NCI-H446 treated with DMSO at 0.1 percent for 48 hours (cell line): Measurements from ENCODE around the gene RBMS1.

Source experiments
- DNase-seq: peaks from one replicate; lab custom pipeline; 2025; lab: John Stamatoyannopoulos, UW

Gene RBMS1

DNA sequence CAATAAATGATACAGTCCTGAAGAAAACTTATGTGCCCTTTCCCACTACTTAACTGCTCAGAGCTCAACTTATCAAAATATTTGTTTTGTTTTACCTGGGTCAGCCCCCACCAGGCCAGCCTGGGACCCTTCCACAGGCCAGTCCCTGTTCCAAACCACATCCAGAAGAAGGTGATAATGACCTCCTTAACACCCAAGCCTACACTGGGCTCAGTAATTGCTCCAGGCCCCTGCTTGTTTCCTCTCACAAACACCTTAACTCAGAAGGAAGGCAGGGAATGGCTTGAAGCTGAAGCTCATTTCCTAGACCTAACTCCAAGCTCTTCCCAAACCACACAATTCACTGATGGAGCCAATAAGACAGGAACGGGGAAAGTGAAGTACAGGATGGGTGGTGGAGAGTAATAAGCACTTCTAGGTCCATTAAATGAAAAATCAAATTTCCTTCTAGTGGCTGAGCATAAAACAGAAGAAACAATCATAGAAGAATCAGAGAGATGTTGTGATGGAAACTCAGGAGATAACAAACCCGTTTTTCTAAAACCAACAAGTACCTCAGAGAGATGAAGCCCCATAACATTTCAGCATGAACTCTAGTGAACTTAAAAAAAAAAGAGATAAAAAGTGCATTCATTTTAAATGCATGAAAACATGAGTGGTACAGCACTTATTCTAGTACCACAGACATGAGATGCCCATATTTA lies 160.1 kb downstream of the RBMS1 start:
- no peak for DNase-seq

DNA sequence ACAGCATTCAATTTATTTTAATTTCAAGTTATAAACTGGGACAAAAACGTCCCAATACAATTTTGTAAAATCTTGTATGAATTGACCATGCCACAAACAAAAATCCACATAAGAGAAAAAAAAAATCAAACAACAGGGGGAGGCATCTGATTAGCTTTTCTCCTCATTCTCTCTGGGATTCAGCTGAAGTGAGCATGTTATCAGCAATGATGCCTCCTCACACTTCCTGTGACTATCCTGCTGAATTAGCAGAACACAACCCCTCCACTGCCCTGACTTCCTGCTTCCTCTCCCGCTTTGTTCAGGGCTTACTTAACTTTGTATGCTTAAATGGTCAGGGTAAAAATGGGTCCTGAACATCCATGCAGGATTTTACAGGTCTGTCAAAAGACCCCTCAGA lies 161.3 kb downstream of the RBMS1 start:
- no peak for DNase-seq

DNA sequence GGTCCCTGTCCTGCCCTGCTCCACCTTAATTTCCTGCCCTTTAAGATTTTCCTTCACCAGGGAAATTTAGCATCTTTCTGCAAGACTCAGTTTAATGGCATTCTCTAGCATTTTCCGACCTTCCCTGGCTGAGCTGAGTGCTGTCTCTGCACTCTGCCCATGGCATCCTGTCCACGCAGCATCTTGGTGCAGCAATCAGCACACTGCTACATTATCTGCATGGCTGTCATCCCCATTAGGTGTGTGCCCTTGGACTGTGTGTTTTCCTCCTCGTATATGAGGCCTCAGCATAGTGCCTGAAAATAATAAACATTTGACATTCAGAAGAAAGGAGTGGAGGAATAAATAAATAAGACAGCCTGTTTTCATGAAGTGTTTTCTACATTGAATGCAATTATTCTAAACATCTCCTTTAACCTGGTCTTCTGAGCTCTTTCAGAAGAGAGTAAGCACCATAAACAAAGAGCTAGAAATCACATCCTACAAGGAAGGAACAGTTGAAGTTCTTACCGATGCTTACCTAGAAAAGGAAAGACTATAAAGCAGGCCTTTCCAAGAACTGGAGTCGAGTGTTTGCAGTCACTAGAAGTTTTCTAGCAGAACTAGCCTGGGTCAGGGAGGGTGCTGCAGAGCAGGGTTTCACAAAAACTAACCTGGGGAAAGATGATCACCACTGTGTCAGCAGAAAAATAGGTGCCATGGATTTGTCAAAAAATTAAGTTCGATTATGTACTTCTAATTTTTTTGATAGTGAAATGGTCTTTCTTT lies 162.2 kb downstream of the RBMS1 start:
- no peak for DNase-seq

DNA sequence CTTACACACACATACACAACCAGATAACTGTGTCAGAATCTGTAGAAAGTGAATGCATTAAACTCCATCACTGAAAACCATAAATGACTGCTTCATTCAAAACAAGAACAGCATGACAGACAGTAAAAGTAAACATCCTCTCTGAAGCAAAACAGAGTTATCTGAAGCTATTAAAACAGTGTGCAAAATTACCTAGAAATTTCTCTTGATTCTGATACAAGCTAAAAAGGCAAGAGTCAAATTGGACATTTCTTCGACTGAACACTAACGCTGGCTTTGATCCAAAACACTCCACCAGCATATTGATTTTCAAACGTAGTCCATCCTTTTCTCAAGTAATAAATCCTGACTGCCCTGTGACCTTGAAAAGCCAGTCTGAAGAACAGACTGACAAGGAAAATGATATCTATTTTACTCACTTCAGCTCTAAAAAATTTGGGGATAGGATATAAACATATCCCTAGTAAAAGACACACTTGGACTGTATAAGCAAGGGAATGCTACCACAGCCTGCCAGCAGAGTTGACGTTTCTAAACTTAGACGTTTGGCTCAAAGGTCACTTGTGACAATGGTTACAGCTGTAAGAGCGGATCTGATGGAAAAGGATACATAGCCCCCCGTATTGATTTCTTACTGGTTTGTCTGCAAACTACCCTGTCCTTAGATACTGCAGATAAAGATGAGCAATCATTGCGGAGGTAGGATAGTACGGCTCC lies 164.6 kb downstream of the RBMS1 start:
- DNase-seq = no peak

DNA sequence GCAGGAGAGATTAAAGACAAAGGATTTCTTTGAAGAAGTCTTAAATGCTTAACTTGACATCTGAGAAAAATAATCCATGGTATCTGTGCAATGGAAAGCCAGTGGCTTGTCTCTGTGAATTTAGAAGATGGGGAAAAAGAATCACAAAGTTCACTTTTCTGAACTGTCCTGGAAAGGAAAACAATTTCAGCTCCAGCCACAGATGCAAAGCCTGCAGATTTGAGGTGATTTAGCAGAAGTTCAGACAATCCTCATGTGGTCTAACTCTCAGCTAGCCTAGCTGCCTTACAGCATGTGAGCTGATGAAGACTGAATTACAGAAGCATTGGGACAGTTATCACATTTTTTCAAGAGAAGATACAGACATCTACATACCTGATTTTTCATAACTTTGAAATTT lies 166.8 kb downstream of the RBMS1 start:
- no peak for DNase-seq

DNA sequence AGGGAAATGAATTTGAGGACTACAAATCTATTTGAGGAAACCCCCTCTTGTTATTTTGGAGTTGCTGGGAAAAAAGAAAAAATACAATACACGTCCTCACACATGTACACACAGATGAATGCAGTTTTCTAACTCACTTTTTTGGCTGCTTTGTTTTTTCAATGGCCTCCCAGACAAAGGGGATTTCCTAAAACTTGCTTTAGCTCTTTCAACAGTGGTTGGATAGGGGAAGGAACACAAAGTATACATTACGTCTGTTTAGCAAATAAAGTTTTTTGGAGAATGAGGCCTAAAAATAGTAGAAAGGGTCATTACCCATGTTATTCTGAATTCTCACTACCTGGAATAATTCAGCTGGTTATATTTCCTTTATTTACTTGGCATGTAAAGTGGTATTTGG lies 168.2 kb downstream of the RBMS1 start:
- no peak for DNase-seq

DNA sequence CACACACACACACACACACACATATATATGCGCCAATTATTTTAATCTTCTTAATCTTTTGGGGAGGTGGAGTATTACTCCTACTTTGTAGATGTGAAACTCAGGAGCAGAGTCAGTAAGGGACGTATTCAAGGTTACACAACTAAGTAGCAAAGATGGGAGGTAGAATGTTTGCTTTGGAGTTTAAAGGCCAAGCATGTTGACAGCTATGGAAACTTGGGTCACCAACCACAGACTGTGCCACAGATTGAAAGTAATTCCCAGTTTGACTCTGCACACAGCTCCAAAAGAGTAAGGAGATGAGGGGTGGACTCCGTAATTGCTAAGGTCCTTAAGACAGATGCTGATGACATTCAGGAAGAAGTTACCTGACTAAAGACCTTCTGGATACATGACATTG lies 168.7 kb downstream of the RBMS1 start:
- DNase-seq = no peak

DNA sequence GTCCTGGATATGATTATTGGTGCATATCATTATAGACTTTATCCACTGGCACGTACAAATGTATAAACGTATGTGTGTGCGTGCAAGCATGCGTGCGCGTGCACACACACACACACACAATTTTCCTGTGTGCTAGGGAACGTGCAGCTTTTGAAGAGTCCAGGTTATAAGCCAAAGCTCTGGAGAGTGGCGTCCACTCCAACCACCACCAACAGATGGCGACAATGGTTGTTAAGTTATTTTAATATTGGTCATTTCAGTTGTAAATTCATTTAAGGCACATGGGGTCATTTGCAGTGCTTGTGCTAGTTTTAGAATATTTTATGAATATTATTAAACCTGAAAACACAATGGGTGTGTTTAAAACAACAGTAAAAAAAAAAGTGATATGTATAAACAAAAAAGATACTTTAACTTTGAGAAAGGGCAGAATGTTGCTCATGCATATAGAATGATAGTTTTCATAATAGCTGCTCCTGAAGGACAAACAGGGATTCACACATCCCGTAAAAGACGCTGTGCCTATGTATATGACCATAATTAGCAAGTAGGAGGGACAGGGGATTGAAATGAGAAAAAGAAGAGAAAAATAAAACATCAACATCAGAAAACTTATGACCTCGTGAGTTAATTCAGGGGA lies 169.3 kb downstream of the RBMS1 start:
- DNase-seq = peak; percentile 29

DNA sequence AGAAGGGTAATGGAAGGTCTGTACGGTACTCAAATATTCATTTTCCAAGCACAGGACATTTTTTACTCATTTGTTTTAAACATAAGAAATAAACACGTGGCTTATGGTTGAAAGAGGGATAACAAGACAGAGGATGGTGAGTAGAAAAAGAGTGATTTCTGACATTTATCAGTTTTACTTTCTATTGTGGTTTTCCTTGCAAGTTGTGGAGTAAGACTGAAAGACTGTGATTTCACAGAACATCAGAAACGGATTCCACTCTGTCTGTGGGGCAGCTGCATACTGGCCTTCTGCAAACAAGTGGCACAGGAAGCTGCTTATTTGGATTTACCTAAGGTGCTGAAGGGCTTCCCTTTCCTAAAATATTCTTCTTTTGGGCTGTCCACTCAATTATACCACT lies 171.3 kb downstream of the RBMS1 start:
- DNase-seq = no peak

DNA sequence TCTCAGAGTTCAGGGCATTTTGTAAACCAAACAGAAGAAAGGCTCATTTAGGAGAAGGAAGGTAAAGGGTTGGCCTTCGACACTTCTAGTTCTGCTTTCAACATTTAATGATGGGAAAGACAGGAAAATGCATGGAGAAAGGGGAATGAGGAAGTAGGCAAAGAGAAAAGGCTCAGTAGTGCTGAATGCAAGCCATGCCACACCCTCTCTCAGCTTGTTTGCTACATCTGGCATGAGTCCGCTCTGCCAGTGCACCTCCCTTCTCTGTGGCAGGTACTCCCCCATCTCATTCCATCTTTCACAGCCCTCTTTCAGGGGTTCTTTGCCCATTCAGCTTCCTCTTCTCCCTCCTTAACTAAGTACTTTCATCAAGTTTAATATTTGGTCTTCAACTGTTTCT lies 172.6 kb downstream of the RBMS1 start:
- DNase-seq = no peak

DNA sequence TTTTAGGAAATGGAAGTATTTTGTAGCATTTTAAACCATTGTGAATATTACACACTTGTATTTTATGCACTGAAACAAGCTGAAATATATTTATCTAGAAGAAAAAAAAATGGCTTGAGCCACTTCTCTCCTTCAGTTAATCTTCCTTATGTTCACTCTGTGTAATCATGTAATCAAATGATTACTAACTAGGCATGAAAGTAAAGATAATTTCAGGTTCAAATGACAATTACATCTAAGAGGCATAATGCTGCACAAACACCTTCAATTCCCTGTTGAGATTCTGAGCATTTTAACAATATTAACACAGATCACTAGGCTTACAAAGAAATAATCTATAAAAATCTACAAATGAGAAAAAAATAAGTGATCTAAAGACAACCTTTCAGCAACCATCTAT lies 173.9 kb downstream of the RBMS1 start:
- no peak for DNase-seq

DNA sequence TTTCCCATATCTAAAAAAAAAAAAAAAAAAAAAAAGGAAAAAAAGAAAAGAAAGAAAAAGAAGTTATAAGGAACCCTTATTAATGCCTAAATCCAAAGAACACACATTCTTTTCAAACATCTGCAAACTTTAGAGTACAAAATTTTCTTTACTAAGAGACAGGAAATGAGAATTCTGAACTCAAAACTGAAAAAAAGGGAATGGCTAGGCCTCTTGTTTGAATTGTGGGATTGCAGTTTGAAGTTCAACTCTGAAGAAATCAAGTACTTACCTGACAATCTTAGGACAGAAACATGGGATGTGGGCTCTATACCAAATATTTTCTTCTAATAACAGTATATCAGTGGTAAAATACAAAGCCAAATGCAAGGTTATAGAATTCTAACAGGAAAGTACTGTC lies 175.4 kb downstream of the RBMS1 start:
- DNase-seq = no peak

DNA sequence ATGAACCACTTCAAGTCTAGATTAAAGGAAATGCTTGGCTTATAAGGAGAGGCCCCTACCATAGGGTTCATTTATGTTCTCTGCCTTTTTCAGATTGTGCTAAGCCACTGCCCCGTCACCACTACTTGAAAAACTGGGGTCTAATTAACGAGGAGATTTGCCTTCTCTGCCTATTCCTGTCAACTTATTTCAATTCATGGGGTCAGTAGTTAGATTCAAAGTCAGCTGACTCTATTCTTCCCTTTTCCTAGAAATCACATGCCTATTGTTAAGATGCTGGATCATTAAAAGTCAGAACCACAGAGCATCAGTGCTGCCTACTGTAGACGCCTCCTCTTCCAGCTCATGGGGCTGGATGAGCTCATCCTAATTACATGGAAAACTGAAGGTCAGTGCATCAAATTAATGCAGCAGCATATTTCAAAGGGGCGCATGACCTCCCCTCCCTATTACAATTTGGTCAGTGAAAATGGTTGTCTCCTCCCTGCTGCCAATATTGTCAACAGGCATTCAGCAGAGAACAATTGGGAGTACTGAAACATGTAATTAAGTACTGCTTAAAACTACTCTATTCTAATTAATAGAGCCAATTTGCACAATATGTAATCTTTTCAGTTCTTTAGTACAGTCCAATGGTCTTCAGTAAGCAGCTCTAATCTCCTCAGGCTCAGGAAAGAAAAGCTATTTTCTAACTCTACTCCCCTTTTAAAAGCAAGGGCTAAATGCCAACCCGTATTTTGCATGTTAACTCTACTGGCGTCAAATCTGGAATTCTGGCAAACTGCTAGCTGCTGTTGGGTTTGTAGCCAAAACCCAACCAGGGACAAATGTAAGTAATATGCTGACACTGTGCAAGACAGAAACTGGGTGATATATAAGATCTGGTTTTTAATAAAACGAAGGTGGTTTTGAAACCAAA lies 176.2 kb downstream of the RBMS1 start:
- peak; percentile 83 for DNase-seq

DNA sequence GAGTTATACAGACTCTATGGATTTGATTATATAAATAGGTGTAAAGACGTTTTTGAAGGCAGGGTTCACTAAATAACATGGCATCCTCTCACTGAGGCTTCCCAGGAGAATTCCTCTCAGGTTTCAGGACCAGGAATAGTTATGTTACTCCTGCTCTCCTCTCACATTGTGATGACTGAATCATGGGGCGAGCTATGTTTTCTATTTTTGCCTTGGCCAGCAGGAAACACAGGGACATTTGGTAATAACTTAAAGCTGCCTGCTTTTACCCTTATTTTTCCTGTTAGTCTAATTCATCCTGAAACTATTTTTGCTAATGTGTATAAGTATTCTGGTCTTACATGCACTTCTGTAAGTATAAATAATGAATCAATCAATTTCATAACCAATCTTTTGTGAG lies 178.3 kb downstream of the RBMS1 start:
- no peak for DNase-seq

DNA sequence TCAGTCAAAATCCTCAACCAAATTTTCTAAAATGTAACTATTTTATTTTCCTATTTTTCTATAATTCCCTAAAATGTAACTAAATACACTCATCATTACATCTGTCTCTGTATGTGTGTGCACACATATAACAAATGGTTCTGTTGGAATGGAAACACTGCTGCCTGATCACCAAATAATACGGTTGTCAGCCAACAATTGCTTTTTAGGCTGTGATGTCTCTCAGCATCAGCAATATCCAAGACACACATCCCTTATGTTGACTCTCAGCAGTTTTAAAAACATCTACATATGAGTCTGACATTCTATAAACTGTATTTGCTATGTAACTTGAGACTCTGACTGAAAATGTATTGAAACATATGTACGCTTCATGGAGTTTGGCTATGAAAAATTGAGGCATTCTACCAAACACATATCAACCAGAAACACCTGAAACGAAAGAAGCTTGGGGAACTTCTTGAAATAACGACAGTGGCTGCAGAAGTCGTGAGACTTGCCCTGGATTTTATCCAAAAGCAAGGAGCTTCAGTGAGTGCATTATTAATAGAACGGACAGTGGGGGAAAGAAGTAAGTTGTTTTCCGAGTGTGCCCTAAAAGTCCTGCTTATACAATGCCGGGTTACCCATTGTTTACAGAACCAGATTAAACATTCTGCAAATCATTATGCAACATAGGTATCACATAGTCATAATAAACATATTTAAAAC lies 183.3 kb downstream of the RBMS1 start:
- DNase-seq = no peak

DNA sequence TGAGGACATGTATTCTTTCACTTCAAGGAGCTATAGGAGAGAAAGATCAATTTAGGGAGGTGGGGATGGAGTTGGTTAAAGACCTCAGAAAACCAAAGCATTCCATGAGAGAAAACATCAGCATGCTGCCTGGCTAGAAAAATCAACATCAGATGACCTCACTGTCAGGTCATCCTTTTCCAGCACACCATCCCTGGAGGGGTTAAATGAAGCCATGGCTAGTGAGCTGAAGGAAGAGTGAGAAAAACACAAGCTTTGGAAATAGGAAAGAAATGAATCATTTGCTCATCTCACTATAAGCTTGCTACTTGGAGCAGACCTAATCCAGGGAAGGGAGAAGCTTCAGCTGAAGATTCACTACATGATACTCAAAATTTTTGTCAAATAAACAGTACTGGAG lies 184.0 kb downstream of the RBMS1 start:
- DNase-seq = no peak

DNA sequence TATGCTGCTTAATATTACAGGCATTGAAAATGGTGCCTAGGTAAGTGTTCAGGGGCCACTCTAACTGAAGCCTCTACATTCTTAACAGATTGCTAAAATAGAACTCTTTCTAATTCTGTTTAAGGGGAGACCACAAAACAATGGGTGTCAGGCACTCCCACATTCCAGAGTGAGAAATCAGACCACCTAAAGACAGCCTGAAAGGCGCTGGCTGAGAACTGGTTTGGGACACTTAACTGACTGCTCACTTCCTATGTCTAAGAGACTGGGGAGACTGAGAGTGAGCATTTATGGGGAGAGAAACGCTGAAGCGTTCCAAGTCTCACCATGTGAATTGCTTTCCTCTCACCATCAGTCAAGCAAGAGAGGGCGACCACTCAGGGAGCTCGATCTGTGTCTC lies 184.7 kb downstream of the RBMS1 start:
- DNase-seq = no peak

DNA sequence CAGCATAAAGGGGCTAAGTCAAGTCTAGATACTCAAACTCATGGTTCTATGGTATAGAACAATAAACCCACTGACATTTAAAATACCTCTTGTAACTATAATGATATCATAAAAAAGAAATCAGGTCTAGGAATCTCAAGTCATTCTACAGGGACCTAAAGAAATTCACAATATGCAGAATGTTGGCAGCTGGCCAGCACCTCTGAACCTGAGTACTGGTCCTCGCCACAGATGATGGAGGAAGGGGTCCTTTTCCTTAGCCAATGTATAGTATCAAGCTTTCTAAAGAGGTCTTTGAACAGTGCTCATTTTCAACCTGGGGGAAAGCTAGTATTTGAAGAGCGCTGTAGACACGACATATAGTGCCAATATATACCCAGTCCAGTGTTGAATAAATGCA lies 185.1 kb downstream of the RBMS1 start:
- DNase-seq = no peak

DNA sequence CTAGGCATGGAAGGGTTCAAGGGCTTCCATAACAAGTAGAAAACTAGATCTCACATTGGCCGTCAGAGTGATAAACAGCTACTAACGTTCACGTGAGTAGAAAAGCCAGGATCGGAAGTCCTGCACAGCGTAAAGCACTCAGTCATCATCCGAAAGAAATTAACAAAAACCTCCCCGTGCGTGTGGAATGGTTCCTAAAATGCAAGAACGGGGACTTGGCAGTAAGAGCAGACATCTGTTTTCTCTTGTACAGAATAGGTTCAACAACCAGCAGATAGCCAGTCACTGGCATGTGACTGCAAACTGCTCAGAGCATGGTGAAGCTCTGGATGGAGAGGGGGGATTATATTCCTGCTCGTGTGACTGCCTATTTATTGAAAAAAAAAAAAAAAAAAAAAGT lies 186.6 kb downstream of the RBMS1 start:
- peak; percentile 93 for DNase-seq

DNA sequence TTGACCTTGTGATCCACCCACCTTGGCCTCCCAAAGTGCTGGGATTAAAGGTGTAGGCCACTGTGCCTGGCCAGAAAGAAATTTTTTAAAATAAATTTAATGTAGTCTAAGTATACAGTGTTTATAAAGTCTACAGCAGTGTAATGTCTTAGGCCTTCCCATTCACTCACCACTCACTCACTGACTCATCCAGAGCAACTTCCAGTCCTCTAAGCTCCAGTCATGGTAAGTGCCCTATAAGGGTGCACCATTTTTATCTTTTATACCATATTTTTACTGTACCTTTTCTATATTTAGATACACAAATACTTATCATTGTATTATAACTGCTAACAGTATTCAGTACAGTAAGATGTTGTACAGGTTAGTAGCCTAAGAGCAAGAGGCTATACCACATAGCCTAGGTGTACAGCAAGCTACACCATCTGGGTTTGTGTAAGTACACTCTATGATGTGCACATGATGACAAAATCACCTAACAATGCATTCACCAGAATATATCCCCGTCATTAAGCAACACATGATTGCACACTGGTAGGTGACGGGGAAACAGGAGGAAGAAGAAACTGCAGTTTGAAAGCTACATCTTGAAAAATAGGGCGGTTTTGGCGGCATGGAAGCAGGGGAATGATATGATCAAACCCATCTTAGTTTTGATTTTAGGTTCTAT lies 188.4 kb downstream of the RBMS1 start:
- DNase-seq = no peak
